NB4 (cell line): Measurements from ENCODE around the gene LRBA.

Experiments used
- CTCF ChIP-seq: IDR thresholded peaks from one replicate; pipeline ENCODE4 v1.5.1; 2012; ENCODE audit warnings: low read depth, low read length
- MAX ChIP-seq: IDR thresholded peaks from 2 replicates; pipeline ENCODE4 v1.6.1; 2011; ENCODE audit warnings: low read depth, low read length
- MYC ChIP-seq: IDR thresholded peaks from 2 replicates; pipeline ENCODE4 v1.6.1; 2011; ENCODE audit warnings: low read depth, low read length
- POLR2A ChIP-seq: IDR thresholded peaks from 2 replicates; pipeline ENCODE4 v1.6.1; 2011; ENCODE audit warnings: mild to moderate bottlenecking; ENCODE audit not compliant: insufficient read length; ENCODE audit errors: extremely low read depth

- TF ChIP-seq CTCF (no peak), POLR2A (no peak), MYC (no peak), MAX (no peak)
These were observed 200.2 kb downstream of the LRBA start for GRCh38 chr4:150814873-150815272.
